GM12874 (cell line): ENCODE results near the gene PGAP1.

Experiments
- TF ChIP-seq, protein P1 (sequence below): IDR thresholded peaks from 2 replicates; pipeline ENCODE4 v1.5.1; 2011; ENCODE audit warnings: low read depth, mild to moderate bottlenecking, control low read depth, low read length, moderate library complexity; ENCODE audit not compliant: insufficient read depth

The PGAP1 gene

DNA sequence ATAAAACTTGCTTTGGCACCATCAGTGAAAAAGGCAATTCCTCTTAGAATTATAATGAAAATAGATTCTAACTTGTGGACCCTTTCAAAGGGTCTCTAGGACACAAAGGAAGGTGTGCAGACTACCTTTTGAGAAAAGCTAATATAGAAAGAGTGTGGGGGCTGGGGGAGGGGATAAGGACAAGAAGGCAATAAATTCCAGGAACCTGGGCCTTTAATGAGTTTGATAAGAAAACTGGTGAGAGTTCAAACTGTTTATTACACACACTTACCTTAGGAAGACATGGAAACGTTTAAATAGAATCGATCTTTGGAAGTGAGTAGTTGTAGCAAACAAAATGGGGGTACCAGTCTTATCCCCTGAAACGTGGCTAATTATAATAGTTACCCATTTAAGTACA lies 39.6 kb upstream of the PGAP1 start:
- TF ChIP-seq, protein P1, sequence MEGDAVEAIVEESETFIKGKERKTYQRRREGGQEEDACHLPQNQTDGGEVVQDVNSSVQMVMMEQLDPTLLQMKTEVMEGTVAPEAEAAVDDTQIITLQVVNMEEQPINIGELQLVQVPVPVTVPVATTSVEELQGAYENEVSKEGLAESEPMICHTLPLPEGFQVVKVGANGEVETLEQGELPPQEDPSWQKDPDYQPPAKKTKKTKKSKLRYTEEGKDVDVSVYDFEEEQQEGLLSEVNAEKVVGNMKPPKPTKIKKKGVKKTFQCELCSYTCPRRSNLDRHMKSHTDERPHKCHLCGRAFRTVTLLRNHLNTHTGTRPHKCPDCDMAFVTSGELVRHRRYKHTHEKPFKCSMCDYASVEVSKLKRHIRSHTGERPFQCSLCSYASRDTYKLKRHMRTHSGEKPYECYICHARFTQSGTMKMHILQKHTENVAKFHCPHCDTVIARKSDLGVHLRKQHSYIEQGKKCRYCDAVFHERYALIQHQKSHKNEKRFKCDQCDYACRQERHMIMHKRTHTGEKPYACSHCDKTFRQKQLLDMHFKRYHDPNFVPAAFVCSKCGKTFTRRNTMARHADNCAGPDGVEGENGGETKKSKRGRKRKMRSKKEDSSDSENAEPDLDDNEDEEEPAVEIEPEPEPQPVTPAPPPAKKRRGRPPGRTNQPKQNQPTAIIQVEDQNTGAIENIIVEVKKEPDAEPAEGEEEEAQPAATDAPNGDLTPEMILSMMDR = no peak

DNA sequence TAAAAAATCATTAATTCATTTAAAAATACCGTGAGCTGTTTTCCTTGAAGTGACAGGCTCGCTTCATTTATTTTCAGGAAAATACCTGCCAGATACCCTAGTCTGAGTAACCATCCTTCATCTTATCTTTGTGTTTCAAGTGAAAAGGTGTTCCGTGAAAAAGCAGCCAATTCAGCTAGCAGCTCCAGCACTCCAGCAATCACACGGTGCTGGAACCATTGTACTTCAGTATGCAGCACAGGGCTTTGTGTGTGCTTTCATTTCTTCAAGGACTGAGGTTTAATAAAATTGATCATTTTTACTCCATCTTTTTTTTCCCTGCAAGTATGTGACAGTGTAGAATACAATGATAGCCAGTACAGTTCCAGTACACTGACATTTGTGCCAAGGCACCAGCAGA lies 39.1 kb upstream of the PGAP1 start:
- TF ChIP-seq, protein P1 = no peak

DNA sequence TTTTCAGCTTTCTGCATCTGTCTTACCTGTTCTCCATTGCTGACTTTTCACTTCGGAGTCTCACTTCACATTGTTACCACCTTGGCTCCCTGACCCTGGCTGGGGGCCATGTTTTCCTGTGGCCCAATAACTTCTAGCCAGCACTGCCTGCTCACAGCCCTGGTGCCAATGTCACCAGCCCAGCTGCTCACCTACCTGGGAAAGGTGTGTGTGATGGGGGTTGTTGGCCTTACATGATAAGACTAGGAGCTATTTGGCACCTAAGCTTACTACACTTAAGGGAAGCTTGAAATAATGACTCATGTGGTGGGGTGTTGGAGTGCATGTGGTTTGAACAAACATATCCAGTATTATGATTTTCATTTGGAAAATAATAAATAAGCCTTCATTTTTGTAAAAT lies 37.5 kb upstream of the PGAP1 start:
- TF ChIP-seq, protein P1 = no peak

DNA sequence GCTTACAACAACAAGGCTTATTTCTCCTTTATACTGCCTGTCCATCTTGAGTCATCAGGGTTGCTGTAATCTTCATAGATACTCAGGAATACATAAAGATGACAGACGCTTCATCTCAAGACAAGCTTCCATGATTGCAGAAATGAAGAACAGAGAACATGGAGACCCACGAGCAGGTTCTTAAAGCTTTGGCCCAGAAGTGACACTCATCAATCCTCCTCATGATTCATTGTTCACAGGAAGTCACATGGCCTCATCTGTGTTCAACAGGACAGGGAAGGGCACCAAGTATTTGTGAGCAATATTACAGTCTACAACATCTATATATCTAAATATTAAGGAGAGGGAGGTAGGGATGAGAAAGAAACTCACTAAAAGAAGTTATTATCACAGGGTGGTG lies 36.5 kb upstream of the PGAP1 start:
- TF ChIP-seq, protein P1 = no peak

DNA sequence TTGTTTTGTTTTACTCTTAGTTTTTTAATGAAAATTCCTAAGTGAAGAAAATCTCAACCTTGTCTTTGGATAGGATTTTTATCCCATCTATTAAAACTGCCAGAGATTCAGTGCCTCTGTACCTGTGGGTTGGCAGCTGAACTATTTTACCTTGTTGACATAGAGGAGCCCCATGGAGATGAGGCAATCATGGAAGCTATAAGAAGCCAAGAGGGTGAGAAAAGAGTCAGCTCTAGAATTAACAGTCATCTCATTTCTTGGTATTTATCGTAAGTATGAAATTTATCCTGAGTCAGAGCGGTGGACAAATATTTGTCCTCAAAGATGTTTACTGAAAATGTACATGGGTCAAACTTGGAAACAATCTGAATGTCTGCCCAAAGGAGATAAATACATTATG lies 35.8 kb upstream of the PGAP1 start:
- TF ChIP-seq, protein P1 = no peak

DNA sequence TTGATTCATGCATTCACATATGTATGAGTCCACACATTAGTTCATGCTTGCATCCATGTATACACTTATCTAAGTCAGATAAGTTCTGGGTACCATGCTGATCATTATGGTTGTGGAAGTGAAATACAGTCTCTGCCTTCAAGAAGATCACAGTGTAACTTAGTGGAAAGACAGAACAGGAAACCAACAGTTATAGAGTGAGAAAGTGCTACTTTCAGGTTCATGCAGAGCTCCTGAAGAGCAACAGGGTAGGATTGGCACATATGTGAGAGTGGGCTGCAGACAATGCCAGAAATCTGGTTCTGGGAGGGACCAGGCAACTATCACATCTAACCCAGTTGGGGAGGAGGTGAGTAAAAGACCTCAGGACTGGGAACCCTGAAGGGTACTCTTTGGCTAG lies 35.4 kb upstream of the PGAP1 start:
- TF ChIP-seq, protein P1 = no peak

DNA sequence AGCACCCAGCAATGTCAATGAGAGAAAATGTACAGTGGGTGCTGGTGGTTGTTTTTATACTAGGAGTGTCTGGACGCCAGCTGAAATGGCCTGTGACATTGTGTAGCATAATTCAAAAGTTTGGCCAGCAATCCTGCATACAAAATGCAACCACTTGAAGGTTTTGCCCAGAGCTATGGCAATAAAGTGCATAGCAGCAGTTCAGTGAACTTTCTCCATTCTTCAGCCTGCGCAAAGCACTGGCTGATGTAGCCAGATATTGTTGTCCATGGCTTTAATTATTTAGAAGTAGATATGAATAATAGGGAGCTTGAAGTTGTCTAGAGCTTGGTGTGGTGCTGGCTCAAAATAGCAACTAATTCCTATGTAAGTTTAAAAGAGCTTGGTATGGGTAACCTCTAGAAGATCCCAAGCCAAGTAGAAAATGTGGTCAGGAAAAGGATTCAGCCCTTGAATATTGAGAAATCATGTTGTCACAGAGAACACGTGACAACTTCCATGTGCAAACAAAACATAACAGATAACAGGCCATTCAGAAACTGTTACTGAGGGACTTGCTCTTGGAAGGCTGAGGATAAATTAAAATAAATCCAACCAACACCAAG lies 33.3 kb upstream of the PGAP1 start:
- TF ChIP-seq, protein P1 = no peak
